Epithelial cell of proximal tubule (primary cell): ENCODE data around the gene SNUPN. TPM values are rescaled to one million over a fixed set of nuclear protein-coding genes. Genes with fewer than 3 reads are reported as not detected.

ENCODE experiments used
- DNase-seq: peaks from one replicate; pipeline ENCODE4 v3.0.0-alpha.2; 2011; ENCODE audit warnings: low read depth
- H3K4me3 ChIP-seq: 2 replicates; pipeline ENCODE4 v1.5.1; 2011; ENCODE audit warnings: low read depth, mild to moderate bottlenecking, low read length
- total RNA-seq: library from RNA; depleted of rRNA; stranded (reverse); fragments of >200 nt; gene quantifications from 2 replicates; pipeline ENCODE4 v1.2.3, GENCODE V29; 2015
- TF ChIP-seq, protein P1 (sequence below): conservative IDR thresholded peaks from 2 replicates; pipeline ENCODE4 v1.5.1; 2012; ENCODE audit warnings: low read depth, mild to moderate bottlenecking, low read length

Gene SNUPN
- total RNA-seq, 1 donor from 2014 or later: 23.8 TPM

DNA sequence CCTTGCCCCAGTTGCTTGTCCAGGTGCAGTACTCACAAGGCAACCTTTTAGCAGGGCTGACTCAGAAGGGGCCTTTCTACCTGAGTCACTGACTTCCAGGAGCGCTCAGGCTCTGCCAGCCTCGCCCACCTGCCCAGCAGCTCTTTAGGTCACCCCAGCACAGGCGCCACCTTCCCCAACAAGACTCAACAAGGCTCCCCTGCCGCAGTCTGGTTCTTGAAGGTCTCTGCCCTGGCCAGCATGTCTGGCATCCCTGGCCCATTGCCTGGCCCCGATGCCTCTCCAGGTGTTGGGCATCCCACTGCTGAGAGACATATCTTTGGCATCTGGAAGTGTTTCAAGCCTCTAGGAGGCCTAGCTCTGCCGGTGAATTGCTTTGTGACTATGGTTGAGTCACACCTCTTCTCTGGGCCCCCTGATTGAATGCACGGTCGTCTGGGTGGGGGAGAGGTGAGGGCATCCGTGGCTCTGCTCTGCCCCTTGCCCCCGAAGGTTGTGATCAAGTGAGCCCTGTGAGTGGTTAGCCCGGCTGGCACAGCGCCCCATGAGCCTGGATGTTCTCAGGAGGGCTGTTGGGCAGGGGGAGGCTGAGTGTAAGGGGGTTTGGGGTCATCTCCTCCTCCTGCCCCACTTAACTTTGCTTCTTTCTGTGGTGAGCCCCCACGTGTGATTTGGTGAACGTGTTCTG lies 43.8 kb upstream of the SNUPN start:
- DNase-seq: no peak

DNA sequence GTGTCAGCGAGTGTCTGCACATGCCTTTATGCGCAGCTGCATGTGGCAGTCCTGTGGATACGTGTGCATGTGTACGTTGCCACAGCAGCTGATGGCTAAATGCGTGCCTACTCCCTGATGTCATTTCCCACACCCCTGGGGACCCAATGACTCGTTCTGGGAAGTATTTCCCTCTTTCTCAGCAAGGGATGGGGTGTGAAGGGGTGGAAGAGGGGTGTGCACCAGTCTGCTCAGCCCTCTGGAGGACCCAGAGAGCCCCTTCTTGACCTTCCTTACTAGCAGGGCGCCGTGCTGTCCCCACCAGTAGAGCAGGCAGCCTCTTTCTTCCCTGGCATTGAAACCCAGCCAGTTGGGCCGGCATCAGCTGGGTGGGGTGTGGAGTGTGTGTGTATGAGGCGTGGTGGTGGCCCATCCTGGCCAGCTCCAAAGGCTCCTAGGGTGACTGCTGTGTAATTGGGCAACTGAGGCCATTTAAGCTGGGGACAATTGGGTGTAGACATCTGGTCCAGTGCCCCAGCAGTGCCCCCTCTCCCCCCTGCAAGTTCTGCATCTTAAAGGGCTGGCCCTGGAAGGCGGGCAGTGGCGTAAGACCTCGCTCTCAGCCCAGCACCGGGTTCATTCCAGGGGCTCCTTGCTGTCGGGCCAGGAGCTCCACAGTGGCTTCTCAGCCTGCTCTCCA lies 41.4 kb upstream of the SNUPN start:
- peak; percentile 51 for DNase-seq
- H3K4me3 ChIP-seq: no peak overlapping the region
- TF ChIP-seq, protein P1, sequence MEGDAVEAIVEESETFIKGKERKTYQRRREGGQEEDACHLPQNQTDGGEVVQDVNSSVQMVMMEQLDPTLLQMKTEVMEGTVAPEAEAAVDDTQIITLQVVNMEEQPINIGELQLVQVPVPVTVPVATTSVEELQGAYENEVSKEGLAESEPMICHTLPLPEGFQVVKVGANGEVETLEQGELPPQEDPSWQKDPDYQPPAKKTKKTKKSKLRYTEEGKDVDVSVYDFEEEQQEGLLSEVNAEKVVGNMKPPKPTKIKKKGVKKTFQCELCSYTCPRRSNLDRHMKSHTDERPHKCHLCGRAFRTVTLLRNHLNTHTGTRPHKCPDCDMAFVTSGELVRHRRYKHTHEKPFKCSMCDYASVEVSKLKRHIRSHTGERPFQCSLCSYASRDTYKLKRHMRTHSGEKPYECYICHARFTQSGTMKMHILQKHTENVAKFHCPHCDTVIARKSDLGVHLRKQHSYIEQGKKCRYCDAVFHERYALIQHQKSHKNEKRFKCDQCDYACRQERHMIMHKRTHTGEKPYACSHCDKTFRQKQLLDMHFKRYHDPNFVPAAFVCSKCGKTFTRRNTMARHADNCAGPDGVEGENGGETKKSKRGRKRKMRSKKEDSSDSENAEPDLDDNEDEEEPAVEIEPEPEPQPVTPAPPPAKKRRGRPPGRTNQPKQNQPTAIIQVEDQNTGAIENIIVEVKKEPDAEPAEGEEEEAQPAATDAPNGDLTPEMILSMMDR: no peak

More for the DNA sequence above, 43.8 kb upstream of the SNUPN start:
- TF ChIP-seq, protein P1: no peak
- H3K4me3 ChIP-seq: no peak overlapping the region

DNA sequence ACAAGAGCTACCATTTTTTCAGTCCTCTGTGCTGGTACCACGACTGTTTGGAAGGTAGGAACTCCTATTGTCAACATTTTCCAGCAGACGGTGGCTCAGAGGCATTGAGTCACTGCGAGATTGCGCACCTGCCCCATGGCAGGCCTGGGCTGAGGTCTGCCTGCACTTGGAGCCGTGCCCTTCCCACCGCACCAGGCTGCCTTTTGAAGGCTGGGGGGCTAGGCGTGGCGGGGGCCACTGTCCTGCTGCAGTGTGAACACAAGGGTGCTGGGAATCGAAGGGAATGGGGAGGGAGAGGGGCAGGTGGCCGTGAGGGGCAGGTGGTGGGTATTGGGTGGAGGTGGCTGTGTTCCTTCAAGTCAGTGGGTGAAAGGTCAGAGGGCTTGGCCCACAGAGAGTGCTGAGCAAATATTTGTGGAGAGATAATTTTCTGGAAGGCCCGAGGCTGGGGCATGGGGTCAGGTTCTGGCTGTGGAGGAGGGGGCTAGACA lies 38.5 kb upstream of the SNUPN start:
- DNase-seq: no peak
- TF ChIP-seq, protein P1: no peak
- H3K4me3 ChIP-seq: no peak overlapping the region

DNA sequence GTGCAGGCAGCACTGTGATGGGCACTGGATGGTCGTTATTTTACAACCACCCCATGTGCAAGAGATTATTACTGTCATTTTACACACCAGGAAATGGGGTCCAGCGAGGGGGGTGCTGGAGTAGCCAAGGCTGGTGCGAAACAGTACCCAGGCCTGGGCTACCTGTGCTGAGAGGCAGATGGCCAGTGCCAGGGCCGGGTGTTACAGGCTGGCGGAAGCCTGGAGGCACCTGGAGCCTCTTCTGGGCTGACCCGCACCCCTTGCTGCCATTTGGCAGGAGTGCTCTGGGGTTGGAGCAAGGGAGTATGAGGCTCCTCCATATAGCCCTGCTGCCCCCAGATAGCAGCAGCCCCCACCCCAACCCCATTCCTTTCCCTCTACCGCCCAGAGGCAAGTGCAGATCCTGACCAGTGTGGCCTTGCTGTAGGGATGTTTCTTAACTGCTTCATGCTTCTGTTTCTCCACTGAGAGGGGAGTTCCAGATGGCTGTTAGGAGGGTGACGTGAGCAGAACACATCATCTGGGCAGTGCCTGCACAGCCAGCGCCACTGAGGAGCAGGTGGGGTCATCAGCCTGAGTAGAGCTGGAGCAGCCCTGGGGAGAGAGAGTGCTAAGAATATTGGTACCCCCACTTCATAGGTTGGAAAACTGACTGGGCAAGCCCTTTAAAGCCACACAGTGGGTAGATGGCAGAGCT lies 37.4 kb upstream of the SNUPN start:
- TF ChIP-seq, protein P1: no peak
- no peak for DNase-seq
- no peak overlapping the region for H3K4me3 ChIP-seq

DNA sequence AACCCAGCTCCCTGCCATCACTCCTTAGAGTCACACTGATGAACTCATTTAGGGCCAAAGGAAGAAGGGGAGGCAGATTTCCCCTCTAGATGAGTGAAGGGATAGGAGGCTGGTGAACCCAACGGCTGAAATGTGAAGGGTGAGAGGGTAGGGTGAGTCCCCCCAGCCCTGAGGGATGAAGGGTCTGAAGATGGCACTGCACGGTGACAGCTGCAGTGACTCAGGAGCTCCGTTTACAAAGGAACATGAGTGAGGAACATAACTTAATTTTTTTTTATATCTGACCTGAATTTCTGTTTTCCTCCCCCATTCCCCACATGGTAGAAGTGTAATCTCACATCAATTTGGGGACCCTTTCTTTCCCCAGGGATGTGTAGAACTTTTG lies 36.2 kb upstream of the SNUPN start:
- TF ChIP-seq, protein P1: no peak
- DNase-seq: no peak
- H3K4me3 ChIP-seq: no peak overlapping the region

DNA sequence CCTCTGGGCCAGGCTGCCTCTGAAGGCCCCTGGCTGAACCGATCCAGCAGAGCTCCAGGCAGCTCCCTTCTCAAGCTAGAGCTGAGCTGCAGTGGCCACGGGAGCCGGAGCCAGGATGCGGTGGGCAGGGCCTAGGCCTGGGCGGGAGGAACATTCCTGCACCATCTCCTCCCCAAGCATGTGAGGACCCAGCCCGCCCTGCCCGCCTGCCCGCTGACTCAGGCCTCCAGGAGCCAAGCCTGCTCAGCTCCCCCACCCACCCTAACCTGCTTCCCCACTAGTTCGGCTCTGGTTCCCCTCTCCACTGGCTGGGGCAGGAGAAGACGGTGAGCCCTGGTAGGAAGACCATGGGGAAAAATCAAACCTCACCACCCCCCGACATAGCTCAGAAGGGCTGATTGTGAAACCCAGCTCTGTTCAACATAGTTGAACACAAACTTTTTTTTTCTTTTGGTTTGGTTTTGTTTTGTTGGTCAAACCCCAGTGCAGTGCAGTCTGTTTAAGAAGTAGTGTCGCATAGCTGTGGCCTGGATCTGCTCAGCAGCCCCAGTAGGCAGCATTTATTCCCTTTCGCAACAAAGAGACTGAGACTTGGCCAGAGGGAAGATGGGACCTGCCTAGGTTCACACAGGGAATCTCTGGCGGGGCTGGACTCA lies 35.7 kb upstream of the SNUPN start:
- TF ChIP-seq, protein P1: no peak
- no peak overlapping the region for H3K4me3 ChIP-seq
- DNase-seq: no peak
